Measurements from ENCODE around the gene DOC2B. TPM values are rescaled to one million over a fixed set of nuclear protein-coding genes. Genes with fewer than 3 reads are reported as not detected.

Gene DOC2B
- polyA plus RNA-seq, 1 of the 3 experiments (the other 2 are of a cell fraction): 0.16 TPM

DNA sequence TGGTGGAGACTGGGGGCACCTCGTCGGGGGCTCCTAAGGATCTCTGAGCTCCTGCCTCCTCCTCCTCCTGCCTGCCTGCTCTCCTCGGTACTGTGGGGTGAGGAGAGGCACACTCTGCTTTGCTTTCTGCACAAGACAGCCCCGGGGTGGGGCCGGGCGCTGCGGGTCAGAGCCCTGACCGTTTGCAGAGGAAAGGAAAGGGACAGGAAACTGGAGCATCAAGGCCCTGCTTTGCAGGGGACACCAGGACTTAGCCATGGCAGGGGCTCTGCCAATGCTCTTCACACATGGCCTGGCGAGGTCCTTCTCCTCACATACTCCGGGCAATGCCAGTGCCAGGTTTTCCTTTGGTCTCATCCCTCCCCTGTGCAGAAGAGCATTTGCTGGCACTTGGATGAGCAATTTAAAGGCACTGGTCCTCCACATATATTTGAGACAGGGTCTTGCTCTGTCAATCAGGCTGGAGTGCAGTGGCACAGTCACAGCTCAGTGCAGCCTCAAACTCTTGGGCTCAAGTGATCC, 23.8 kb upstream of the DOC2B start:
- Histone ChIP-seq H3K9me3 (no peaks in the 10 kb centered on the region), H3K79me2 (ENCODE audit: insufficient read depth) (no peaks in the 10 kb centered on the region), H3F3A (replicated peaks; ENCODE audit: insufficient read depth) (no peaks in the 10 kb centered on the region), H3K4me3 (ENCODE audit: low read depth in 2 of 2, low read length in 1 of 2) (no peak overlapping the region), H3K4me2 (no peak overlapping the region), H3K9ac (no peak overlapping the region), H4K20me1 (ENCODE audit: insufficient read depth) (no peaks in the 10 kb centered on the region), H3K4me1 (ENCODE audit: control insufficient read depth in 1 of 2, insufficient read depth in 2 of 2, low read depth in 1 of 2, low read length in 1 of 2) (no peaks in the 10 kb centered on the region), H3K36me3 (replicated peaks in 1 of 2; ENCODE audit: control insufficient read depth in 1 of 2, insufficient read depth in 2 of 2, low read length in 1 of 2) (no peaks in the 10 kb centered on the region), H2AFZ (ENCODE audit: low read depth) (no peak overlapping the region), H3K9me2 (no peaks in the 10 kb centered on the region), H3K27ac (ENCODE audit: low read depth in 2 of 2, low read length in 1 of 2) (no peak overlapping the region), H3K27me3 (ENCODE audit: insufficient read depth) (no peaks in the 10 kb centered on the region)
- no peak for DNase-seq
- WGBS (ENCODE audit: low lambda C conversion rate): 35% methylated on average over 5 of the region's 10 CpGs
- TF ChIP-seq RXRA (IDR thresholded peaks at IDR 0.05; ENCODE audit: borderline replicate concordance, low read depth) (no peak), POLR2AphosphoS5 (IDR thresholded peaks at IDR 0.05; ENCODE audit: low read depth, low read length) (no peak), NFIC (IDR thresholded peaks at IDR 0.05; ENCODE audit: borderline replicate concordance) (no peak), RCOR1 (IDR thresholded peaks at IDR 0.05; ENCODE audit: low read length) (no peak), TCF12 (IDR thresholded peaks at IDR 0.05) (no peak), SMC3 (IDR thresholded peaks at IDR 0.05; ENCODE audit: low read depth, low read length) (no peak), MXI1 (IDR thresholded peaks at IDR 0.05; ENCODE audit: low read depth, low read length) (no peak), NRF1 (IDR thresholded peaks at IDR 0.05; ENCODE audit: low read depth, low read length) (no peak), FOXJ3 (CRISPR knock-in tag; IDR thresholded peaks at IDR 0.05) (no peak), FOXM1 (IDR thresholded peaks at IDR 0.05; ENCODE audit: low read depth) (no peak), JUND (IDR thresholded peaks at IDR 0.05) (no peak)
- TF ChIP-seq, protein P1, sequence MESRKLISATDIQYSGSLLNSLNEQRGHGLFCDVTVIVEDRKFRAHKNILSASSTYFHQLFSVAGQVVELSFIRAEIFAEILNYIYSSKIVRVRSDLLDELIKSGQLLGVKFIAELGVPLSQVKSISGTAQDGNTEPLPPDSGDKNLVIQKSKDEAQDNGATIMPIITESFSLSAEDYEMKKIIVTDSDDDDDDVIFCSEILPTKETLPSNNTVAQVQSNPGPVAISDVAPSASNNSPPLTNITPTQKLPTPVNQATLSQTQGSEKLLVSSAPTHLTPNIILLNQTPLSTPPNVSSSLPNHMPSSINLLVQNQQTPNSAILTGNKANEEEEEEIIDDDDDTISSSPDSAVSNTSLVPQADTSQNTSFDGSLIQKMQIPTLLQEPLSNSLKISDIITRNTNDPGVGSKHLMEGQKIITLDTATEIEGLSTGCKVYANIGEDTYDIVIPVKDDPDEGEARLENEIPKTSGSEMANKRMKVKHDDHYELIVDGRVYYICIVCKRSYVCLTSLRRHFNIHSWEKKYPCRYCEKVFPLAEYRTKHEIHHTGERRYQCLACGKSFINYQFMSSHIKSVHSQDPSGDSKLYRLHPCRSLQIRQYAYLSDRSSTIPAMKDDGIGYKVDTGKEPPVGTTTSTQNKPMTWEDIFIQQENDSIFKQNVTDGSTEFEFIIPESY (IDR thresholded peaks at IDR 0.05; ENCODE audit: borderline replicate concordance, low read depth): no peak
- TF ChIP-seq, protein P2, sequence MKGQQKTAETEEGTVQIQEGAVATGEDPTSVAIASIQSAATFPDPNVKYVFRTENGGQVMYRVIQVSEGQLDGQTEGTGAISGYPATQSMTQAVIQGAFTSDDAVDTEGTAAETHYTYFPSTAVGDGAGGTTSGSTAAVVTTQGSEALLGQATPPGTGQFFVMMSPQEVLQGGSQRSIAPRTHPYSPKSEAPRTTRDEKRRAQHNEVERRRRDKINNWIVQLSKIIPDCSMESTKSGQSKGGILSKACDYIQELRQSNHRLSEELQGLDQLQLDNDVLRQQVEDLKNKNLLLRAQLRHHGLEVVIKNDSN (IDR thresholded peaks at IDR 0.05; ENCODE audit: borderline replicate concordance, low read depth): no peak
- TF ChIP-seq, protein P3, sequence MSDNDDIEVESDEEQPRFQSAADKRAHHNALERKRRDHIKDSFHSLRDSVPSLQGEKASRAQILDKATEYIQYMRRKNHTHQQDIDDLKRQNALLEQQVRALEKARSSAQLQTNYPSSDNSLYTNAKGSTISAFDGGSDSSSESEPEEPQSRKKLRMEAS (IDR thresholded peaks at IDR 0.05; ENCODE audit: low read depth): no peak
- CTCF ChIA-PET: interaction anchor here (0.6 kb wide), 1 partner anchor 56 kb away, joined by 3 read pairs; no protein-coding TSS in a partner anchor
- POLR2A ChIA-PET: no interaction called here

DNA sequence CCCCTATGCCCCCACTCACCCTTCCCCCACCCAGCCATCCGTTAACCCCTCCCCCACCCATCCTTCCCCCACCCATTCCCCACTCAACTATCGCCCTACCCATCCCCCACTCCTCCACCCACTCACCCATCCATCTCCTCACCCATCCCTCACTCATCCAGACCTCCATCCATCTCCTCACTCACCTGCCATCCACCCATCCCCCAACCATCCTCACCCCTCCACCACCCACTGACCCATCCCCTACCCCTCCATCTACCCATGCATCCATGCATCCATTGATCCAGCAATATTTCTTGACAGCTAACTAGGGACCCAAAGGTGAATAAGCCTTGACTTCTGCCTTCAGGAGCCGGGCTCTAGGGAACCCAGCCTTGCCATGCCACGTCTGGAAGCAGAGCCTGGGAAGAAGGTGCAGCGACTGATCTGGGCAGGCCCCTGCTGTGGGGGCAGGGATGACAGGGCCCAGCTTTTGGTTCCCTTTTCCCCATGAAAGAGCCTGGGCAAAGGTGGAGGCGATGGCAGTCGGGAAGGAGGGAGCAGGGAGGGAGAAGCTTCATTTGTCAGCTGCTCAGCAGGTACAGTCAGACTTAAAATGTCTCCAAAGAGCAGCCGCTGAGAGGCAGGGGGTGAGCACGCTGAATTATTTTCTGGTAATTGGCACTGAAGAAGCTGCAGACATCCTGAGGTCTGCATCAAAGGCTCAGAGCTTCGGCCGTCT, 23.1 kb upstream of the DOC2B start:
- Histone ChIP-seq H3K9me3 (no peaks in the 10 kb centered on the region), H3K79me2 (ENCODE audit: insufficient read depth) (no peaks in the 10 kb centered on the region), H3K9me2 (no peaks in the 10 kb centered on the region), H3K4me1 (ENCODE audit: control insufficient read depth in 1 of 2, insufficient read depth in 2 of 2, low read depth in 1 of 2, low read length in 1 of 2) (no peaks in the 10 kb centered on the region; a peak in 1 of 4 replicates), H3K9ac (no peak overlapping the region), H3K4me3 (ENCODE audit: low read depth in 2 of 2, low read length in 1 of 2) (no peak overlapping the region), H3K36me3 (replicated peaks in 1 of 2; ENCODE audit: control insufficient read depth in 1 of 2, insufficient read depth in 2 of 2, low read length in 1 of 2) (no peaks in the 10 kb centered on the region), H2AFZ (ENCODE audit: low read depth) (no peak overlapping the region), H3K27ac (ENCODE audit: low read depth in 2 of 2, low read length in 1 of 2) (no peak overlapping the region), H3K4me2 (no peak overlapping the region), H3K27me3 (ENCODE audit: insufficient read depth) (no peaks in the 10 kb centered on the region), H3F3A (replicated peaks; ENCODE audit: insufficient read depth) (no peaks in the 10 kb centered on the region), H4K20me1 (ENCODE audit: insufficient read depth) (no peaks in the 10 kb centered on the region)
- CTCF ChIA-PET: interaction anchor here (0.6 kb wide), 1 partner anchor 57 kb away, joined by 3 read pairs; no protein-coding TSS in a partner anchor
- DNase-seq: no peak
- 52% methylated on average over 10 of the region's 11 CpGs for WGBS (ENCODE audit: low lambda C conversion rate)
- POLR2A ChIA-PET: no interaction called here
- TF ChIP-seq MXI1 (IDR thresholded peaks at IDR 0.05; ENCODE audit: low read depth, low read length) (no peak), ELF1 (IDR thresholded peaks at IDR 0.05) (no peak), NRF1 (IDR thresholded peaks at IDR 0.05; ENCODE audit: low read depth, low read length) (no peak), TCF12 (IDR thresholded peaks at IDR 0.05) (no peak), FOXM1 (IDR thresholded peaks at IDR 0.05; ENCODE audit: low read depth) (no peak), RAD21 (IDR thresholded peaks at IDR 0.05; ENCODE audit: low read length) (no peak), RFX5 (IDR thresholded peaks at IDR 0.05; ENCODE audit: low read length) (no peak), FOSL2 (IDR thresholded peaks at IDR 0.05; ENCODE audit: borderline replicate concordance, low read depth) (no peak)
- TF ChIP-seq, protein P4, sequence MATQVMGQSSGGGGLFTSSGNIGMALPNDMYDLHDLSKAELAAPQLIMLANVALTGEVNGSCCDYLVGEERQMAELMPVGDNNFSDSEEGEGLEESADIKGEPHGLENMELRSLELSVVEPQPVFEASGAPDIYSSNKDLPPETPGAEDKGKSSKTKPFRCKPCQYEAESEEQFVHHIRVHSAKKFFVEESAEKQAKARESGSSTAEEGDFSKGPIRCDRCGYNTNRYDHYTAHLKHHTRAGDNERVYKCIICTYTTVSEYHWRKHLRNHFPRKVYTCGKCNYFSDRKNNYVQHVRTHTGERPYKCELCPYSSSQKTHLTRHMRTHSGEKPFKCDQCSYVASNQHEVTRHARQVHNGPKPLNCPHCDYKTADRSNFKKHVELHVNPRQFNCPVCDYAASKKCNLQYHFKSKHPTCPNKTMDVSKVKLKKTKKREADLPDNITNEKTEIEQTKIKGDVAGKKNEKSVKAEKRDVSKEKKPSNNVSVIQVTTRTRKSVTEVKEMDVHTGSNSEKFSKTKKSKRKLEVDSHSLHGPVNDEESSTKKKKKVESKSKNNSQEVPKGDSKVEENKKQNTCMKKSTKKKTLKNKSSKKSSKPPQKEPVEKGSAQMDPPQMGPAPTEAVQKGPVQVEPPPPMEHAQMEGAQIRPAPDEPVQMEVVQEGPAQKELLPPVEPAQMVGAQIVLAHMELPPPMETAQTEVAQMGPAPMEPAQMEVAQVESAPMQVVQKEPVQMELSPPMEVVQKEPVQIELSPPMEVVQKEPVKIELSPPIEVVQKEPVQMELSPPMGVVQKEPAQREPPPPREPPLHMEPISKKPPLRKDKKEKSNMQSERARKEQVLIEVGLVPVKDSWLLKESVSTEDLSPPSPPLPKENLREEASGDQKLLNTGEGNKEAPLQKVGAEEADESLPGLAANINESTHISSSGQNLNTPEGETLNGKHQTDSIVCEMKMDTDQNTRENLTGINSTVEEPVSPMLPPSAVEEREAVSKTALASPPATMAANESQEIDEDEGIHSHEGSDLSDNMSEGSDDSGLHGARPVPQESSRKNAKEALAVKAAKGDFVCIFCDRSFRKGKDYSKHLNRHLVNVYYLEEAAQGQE (IDR thresholded peaks at IDR 0.05; ENCODE audit: low read depth, low read length): no peak
- TF ChIP-seq, protein P2 (IDR thresholded peaks at IDR 0.05; ENCODE audit: borderline replicate concordance, low read depth): no peak
- TF ChIP-seq, protein P3 (IDR thresholded peaks at IDR 0.05; ENCODE audit: low read depth): no peak
